HEK293T (cell line): ENCODE measurements around the gene DDIT4.

ENCODE experiments used
- BHLHE40 ChIP-seq: fragments of 450-650 bp; IDR thresholded peaks from 2 replicates; pipeline ENCODE4 v1.6.1; 2016; ENCODE audit warnings: mild to moderate bottlenecking, moderate library complexity, borderline replicate concordance
- CTBP1 ChIP-seq: fragments of 450-650 bp; IDR thresholded peaks from 2 replicates; pipeline ENCODE4 v1.6.1; 2016; ENCODE audit warnings: borderline replicate concordance
- ELF4 ChIP-seq: fragments of 450-650 bp; IDR thresholded peaks from 2 replicates; pipeline ENCODE4 v1.6.1; 2017; ENCODE audit warnings: antibody characterized with exemption
- FOXM1 ChIP-seq: fragments of 450-650 bp; IDR thresholded peaks from 2 replicates; pipeline ENCODE4 v1.6.1; 2017; ENCODE audit warnings: mild to moderate bottlenecking, borderline replicate concordance
- LEF1 ChIP-seq: fragments of 450-650 bp; IDR thresholded peaks from 2 replicates; pipeline ENCODE4 v1.6.1; 2017; ENCODE audit warnings: mild to moderate bottlenecking, borderline replicate concordance
- NFRKB ChIP-seq: fragments of 450-650 bp; IDR thresholded peaks from 2 replicates; pipeline ENCODE4 v1.6.1; 2016; ENCODE audit warnings: mild to moderate bottlenecking, moderate library complexity
- SP1 ChIP-seq: fragments of 450-650 bp; IDR thresholded peaks from 2 replicates; pipeline ENCODE4 v1.6.1; 2017
- SUZ12 ChIP-seq: fragments of 450-650 bp; IDR thresholded peaks from 2 replicates; pipeline ENCODE4 v1.6.1; 2016; ENCODE audit warnings: mild to moderate bottlenecking
- TARDBP ChIP-seq: fragments of 450-650 bp; IDR thresholded peaks from 2 replicates; pipeline ENCODE4 v1.6.1; 2016
- ZNF384 ChIP-seq: fragments of 450-650 bp; IDR thresholded peaks from 2 replicates; pipeline ENCODE4 v1.6.1; 2016
- TF ChIP-seq, protein P1 (sequence below): fragments of 450-650 bp; IDR thresholded peaks from 2 replicates; pipeline ENCODE4 v1.6.1; 2016

DNA sequence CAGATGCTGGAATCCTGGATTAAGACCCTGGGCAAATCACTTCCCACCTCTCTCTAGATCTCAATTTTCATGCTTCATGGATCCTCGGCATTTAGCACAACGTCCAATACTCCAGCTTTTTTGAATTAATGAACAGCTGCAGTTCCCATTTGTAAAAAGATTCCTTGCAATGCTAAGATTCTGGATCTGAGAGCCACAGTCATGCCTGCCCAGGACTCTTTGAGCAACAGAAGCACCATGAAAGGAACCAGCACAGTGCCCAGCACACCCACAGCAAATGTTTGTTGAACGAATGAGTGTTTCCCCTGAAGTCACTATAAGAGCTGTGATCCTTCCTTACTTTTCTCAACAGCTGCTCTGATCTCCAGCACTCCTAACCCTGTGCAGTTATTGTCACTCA, 20.8 kb upstream of the DDIT4 start:
- TF ChIP-seq SUZ12, result no peak
- no peak for TF ChIP-seq TARDBP
- no peak for TF ChIP-seq FOXM1
- TF ChIP-seq BHLHE40, result no peak
- TF ChIP-seq SP1, result no peak
- TF ChIP-seq ZNF384, result no peak
- no peak for TF ChIP-seq NFRKB
- no peak for TF ChIP-seq LEF1
- TF ChIP-seq, protein P1, sequence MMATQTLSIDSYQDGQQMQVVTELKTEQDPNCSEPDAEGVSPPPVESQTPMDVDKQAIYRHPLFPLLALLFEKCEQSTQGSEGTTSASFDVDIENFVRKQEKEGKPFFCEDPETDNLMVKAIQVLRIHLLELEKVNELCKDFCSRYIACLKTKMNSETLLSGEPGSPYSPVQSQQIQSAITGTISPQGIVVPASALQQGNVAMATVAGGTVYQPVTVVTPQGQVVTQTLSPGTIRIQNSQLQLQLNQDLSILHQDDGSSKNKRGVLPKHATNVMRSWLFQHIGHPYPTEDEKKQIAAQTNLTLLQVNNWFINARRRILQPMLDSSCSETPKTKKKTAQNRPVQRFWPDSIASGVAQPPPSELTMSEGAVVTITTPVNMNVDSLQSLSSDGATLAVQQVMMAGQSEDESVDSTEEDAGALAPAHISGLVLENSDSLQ, result no peak
- TF ChIP-seq CTBP1, result no peak
- TF ChIP-seq ELF4, result no peak
